AML-193 (cell line): ENCODE measurements around the gene POT1.

Experiments
- DNase-seq, 2 experiments: peaks; one replicate each; lab custom pipeline; 2025; lab: John Stamatoyannopoulos, UW

POT1 gene

DNA sequence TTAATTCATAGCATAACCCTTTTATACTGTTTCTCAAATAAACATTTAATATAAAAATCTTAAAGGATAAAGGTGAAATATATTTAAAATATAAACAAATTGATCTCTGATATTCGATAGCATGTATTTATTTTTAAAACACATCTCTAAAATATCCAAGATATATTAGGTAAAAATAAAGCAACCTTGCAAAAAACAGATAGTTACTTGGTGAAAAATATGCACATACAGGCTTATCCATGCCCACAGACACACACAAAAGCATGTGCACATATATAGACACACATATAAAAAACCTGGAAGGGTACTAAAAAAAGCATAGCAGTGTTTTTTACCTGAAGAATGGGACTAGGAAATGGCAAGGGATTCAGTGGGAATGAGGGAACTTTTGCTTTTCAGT lies 19.8 kb downstream of the POT1 start:
- DNase-seq: no peak

- DNase-seq: no peak
Measured at GRCh38 chr7:124908259-124908658, 21.4 kb downstream of the POT1 start.

- DNase-seq: no peak
Measured at GRCh38 chr7:124907490-124907889, 22.1 kb downstream of the POT1 start.

DNA sequence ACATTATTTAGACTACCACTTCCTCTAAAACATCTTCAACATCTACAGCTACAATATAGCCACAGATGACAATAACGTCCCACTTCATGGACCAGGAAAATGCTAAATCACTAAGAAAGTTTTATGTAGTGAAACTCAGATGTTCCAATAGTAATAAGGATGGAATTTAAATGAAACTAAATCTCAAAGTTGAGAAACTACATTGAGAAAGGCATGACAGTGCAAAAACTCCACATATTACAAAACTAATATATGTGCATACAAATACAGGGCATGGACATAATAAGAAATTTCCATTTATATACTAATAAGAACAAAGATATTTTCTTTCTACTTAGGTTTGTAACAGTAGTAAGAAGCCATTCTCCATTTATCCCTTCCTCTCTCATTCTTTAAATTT lies 31.1 kb downstream of the POT1 start:
- DNase-seq: peak; percentile 8 to 15

- no peak for DNase-seq
Measured at GRCh38 chr7:124896001-124896400, 33.6 kb downstream of the POT1 start.

GRCh38 chr7:124893140-124893827 lies 36.3 kb downstream of the POT1 start:
- DNase-seq: peak in 1 of 2 experiments; percentile 2

- no peak for DNase-seq
Measured at GRCh38 chr7:124887247-124887646, 42.4 kb downstream of the POT1 start.

- no peak for DNase-seq
Measured at GRCh38 chr7:124881981-124882380, 47.6 kb downstream of the POT1 start.

GRCh38 chr7:124879771-124880170 lies 49.9 kb downstream of the POT1 start:
- no peak for DNase-seq

- DNase-seq: no peak
Measured at GRCh38 chr7:124879103-124879502, 50.5 kb downstream of the POT1 start.

DNA sequence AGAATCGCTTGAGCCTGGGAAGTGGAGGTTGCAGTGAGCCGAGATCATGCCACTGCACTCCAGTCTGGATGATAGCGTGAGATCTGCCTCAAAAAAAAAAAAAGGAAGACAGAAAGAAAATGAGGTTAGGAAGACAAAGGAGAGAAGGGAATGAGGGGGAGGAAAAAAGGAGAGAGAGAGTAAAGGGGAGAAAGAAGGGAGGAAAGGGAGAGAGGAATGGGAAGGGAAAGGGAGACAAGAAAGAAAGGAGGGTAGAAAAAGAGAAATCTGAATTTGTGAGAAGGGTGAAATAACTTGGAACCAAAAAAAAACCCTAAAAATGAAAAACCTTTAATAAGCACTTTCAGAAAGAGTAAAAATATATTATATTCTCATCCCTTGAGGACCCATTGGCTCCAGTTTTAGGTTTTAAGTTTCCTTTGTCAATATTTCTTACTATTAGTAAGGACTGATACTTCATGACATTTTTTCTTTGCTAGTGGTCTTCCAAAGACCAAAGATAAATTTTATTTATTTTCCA lies 54.9 kb downstream of the POT1 start:
- no peak for DNase-seq

- DNase-seq: no peak
Measured at GRCh38 chr7:124857672-124858235, 71.9 kb downstream of the POT1 start.

- DNase-seq: peak in 1 of 2 experiments; percentile 28
Measured at GRCh38 chr7:124856299-124856888, 73.2 kb downstream of the POT1 start.

DNA sequence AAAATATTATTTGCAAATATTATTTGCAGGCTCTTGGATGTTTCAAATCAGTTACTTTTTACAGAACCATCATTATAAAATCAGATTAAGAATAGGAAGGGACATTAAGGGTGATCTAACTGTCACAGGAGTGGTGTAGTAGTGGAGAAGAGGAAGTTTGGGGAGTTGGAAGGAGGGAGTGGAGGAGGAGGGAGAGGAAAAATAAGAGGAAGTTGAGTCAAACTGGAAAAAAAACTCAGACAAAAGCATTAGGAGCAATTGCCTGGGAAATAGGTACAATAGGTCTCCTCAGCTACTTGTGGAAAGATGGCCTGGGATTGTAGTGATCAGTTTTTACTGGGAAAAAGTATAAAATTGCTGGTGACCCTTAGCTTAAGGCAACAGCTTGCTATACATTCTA lies 86.3 kb downstream of the POT1 start:
- peak; percentile 24 to 32 for DNase-seq

DNA sequence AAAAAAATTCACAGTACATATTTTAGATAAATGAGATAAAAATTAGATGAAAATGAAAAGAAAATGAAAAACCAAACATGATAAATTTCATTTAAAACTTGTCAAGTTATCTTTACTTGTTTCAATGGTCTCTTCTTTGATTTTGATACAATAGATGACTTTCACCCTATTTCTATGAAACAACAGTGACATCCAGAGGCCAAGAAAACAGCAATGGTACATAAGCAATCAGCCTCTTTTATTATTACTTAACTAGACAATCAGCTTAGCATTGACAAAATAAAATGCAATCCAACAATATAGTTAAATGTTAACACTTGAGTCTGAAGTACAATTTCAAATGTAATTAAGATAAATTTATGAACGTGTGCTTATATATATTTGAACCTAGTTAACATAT lies 89.2 kb downstream of the POT1 start:
- no peak for DNase-seq

DNA sequence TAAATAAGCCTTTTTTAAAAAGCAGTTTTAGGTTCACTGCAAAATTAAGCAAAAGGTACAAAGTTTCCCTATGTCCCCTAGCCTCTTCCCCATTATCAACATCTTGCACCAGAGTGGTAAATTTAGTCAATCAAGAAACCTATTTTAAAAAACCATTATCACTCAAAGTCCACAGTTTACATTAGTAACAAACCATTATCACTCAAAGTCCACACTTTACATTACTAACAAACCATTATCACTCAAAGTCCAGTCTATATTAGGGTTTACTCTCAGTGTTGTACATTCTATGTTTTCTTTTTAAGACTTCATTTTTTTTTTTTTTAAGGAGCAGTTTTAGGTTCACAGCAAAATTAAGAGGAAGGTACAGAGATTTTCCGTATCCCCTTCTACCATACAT lies 89.9 kb downstream of the POT1 start:
- DNase-seq: no peak

- DNase-seq: no peak
Measured at GRCh38 chr7:124836173-124836572, 93.5 kb downstream of the POT1 start.

GRCh38 chr7:124818807-124819206 lies 110.8 kb downstream of the POT1 start:
- no peak for DNase-seq

- DNase-seq: no peak
Measured at GRCh38 chr7:124813994-124814798, 115.4 kb downstream of the POT1 start.

- DNase-seq: no peak
Measured at GRCh38 chr7:124812764-124813163, 116.9 kb downstream of the POT1 start.

- no peak for DNase-seq
Measured at GRCh38 chr7:124811341-124811740, 118.3 kb downstream of the POT1 start.

DNA sequence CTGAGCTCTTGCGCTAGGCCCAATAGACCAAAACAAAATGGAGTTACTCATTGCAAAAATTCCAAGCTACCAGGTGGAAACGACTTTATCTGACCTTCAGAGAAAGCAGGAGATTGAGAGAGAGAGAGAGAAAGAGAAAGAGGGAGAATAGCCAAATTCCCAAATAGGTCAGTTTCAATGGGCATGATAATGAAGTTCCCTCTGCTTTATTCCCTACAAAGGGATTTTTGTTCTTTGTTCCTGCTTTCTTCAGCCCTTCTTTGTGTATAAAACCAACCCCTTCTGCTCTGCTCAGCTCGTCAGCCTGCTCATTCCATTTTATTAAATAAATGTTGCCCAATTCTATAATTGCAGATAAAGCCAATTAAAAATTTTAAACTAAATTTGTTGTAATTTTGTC lies 119.0 kb downstream of the POT1 start:
- DNase-seq: no peak

GRCh38 chr7:124808206-124808605 lies 121.4 kb downstream of the POT1 start:
- no peak for DNase-seq
